BJ (cell line): ENCODE measurements around the gene TMEM51. TPM values are rescaled to one million over a fixed set of nuclear protein-coding genes. Genes with fewer than 3 reads are reported as not detected.

Experiments used
- CTCF ChIA-PET: fragments of 350-600 bp; formaldehyde crosslinking; extraction: SDS; loops from one replicate; lab custom pipeline; 2021; ENCODE audit warnings: antibody characterized with exemption, inconsistent platforms; lab: Yijun Ruan, JAX
- POLR2A ChIA-PET: fragments of 300-600 bp; sonication (Branson Sonifier 250); formaldehyde crosslinking; extraction: SDS; loops from one replicate; lab custom pipeline; 2021; ENCODE audit warnings: antibody characterized with exemption; lab: Charles Lee
- DNase-seq: peaks from one replicate; pipeline ENCODE4 v3.0.0-alpha.2; 2011; ENCODE audit warnings: low read depth
- H3K27me3 ChIP-seq: 2 replicates; pipeline ENCODE4 v1.6.0; 2011; ENCODE audit warnings: low read length; ENCODE audit not compliant: control insufficient read depth, insufficient read depth
- H3K36me3 ChIP-seq: 2 replicates; pipeline ENCODE4 v1.5.1; 2011; ENCODE audit warnings: low read length; ENCODE audit not compliant: control insufficient read depth, insufficient read depth
- H3K4me3 ChIP-seq: 2 replicates; pipeline ENCODE4 v1.5.1; 2011; ENCODE audit warnings: low read depth, mild to moderate bottlenecking, control low read depth, low read length
- CTCF ChIP-seq: IDR thresholded peaks from 2 replicates; pipeline ENCODE4 v1.5.1; 2011; ENCODE audit warnings: low read depth, mild to moderate bottlenecking, control low read depth, inconsistent platforms, low read length, moderate library complexity; ENCODE audit not compliant: insufficient read depth
- polyA plus RNA-seq: library from polyadenylated mRNA; depleted of rRNA; stranded (reverse); fragments of >200 nt; gene quantifications from 2 replicates; pipeline ENCODE4 v1.2.3, GENCODE V29; 2011

Gene TMEM51
- polyA plus RNA-seq, 1 experiment = 2.0 TPM

- TF ChIP-seq CTCF = no peak
- CTCF ChIA-PET = interaction anchor here (1.3 to 2.1 kb wide), 2 partner anchors 8 to 61 kb away, joined by 5 to 8 read pairs; no protein-coding TSS in a partner anchor
- Histone ChIP-seq H3K27me3 (no peaks in the 10 kb centered on the region), H3K4me3 (no peak overlapping the region), H3K36me3 (no peaks in the 10 kb centered on the region)
- POLR2A ChIA-PET = no interaction called here
- no peak for DNase-seq
Observed at GRCh38 chr1:15107911-15108310, 45.6 kb upstream of the TMEM51 start.

GRCh38 chr1:15110128-15110866 is 43.2 kb upstream of the TMEM51 start:
- Histone ChIP-seq H3K27me3 (0 out of 2 replicates have a peak, but pooled peaks cover 1% of the 10 kb centered on the region), H3K4me3 (no peak overlapping the region), H3K36me3 (no peaks in the 10 kb centered on the region)
- TF ChIP-seq CTCF = no peak
- CTCF ChIA-PET = interaction anchor here (1.7 to 2.1 kb wide), 2 partner anchors 18 to 162 kb away, joined by 6 read pairs; no protein-coding TSS in a partner anchor
- POLR2A ChIA-PET = no interaction called here
- DNase-seq = no peak

- POLR2A ChIA-PET = no interaction called here
- no peaks in the 10 kb centered on the region for H3K36me3 ChIP-seq
- TF ChIP-seq CTCF = no peak
- CTCF ChIA-PET = interaction anchor here (1.7 to 2.1 kb wide), 2 partner anchors 18 to 162 kb away, joined by 6 read pairs; no protein-coding TSS in a partner anchor
- H3K4me3 ChIP-seq = no peak overlapping the region
- DNase-seq = no peak
- 0 out of 2 replicates have a peak, but pooled peaks cover 1% of the 10 kb centered on the region for H3K27me3 ChIP-seq
Observed at GRCh38 chr1:15110867-15111230, 42.7 kb upstream of the TMEM51 start.

GRCh38 chr1:15113146-15113545 is 40.4 kb upstream of the TMEM51 start:
- Histone ChIP-seq H3K27me3 (0 out of 2 replicates have a peak, but pooled peaks cover 1% of the 10 kb centered on the region), H3K4me3 (no peak overlapping the region), H3K36me3 (no peaks in the 10 kb centered on the region)
- CTCF ChIA-PET = interaction anchor here (1.6 kb wide), 1 partner anchor 15 kb away, joined by 5 read pairs; no protein-coding TSS in a partner anchor
- TF ChIP-seq CTCF = no peak
- POLR2A ChIA-PET = no interaction called here
- DNase-seq = no peak

- no peak for TF ChIP-seq CTCF
- ChIA-PET CTCF (interaction anchor here (0.7 to 1.0 kb wide), 2 partner anchors 13 to 15 kb away, joined by 3 read pairs; no protein-coding TSS in a partner anchor), POLR2A (no interaction called here)
- DNase-seq = no peak
- H3K36me3 ChIP-seq = no peaks in the 10 kb centered on the region
- H3K27me3 ChIP-seq = peaks cover 1% of the 10 kb centered on the region; the same call in 1 of the 2 replicates
- H3K4me3 ChIP-seq = no peak overlapping the region
Observed at GRCh38 chr1:15114884-15115283, 38.7 kb upstream of the TMEM51 start.
